HEK293T (cell line): ENCODE results near the gene GNB2.
"Not testable (repeated sequence)": the region's sequence is repeated elsewhere in the genome, so short reads cannot be mapped to it uniquely, and the experiment has no call there.

Experiments used
- CTCF ChIA-PET: fragments of 350-600 bp; formaldehyde crosslinking; extraction: SDS; loops from one replicate; lab custom pipeline; 2021; ENCODE audit warnings: antibody characterized with exemption, inconsistent platforms; lab: Yijun Ruan, JAX
- POLR2A ChIA-PET: fragments of 350-600 bp; formaldehyde crosslinking; extraction: SDS; loops from one replicate; lab custom pipeline; 2020; ENCODE audit warnings: antibody characterized with exemption, inconsistent platforms; lab: Yijun Ruan, JAX
- DNase-seq: peaks from one replicate; pipeline ENCODE4 v3.0.0; 2012; ENCODE audit warnings: mixed read lengths; ENCODE audit errors: extremely low spot score
- ARNT ChIP-seq: fragments of 450-650 bp; IDR thresholded peaks from 2 replicates; pipeline ENCODE4 v1.6.1; 2017; ENCODE audit warnings: mild to moderate bottlenecking
- BHLHE40 ChIP-seq: fragments of 450-650 bp; IDR thresholded peaks from 2 replicates; pipeline ENCODE4 v1.6.1; 2016; ENCODE audit warnings: mild to moderate bottlenecking, moderate library complexity, borderline replicate concordance
- CTBP1 ChIP-seq: fragments of 450-650 bp; IDR thresholded peaks from 2 replicates; pipeline ENCODE4 v1.6.1; 2016; ENCODE audit warnings: borderline replicate concordance
- ELF4 ChIP-seq: fragments of 450-650 bp; IDR thresholded peaks from 2 replicates; pipeline ENCODE4 v1.6.1; 2017; ENCODE audit warnings: antibody characterized with exemption
- FOXA1 ChIP-seq: fragments of 450-650 bp; IDR thresholded peaks from 2 replicates; pipeline ENCODE4 v1.6.1; 2016; ENCODE audit warnings: mild to moderate bottlenecking
- FOXK2 ChIP-seq: fragments of 450-650 bp; IDR thresholded peaks from 2 replicates; pipeline ENCODE4 v1.6.1; 2016; ENCODE audit warnings: mild to moderate bottlenecking
- FOXM1 ChIP-seq: fragments of 450-650 bp; IDR thresholded peaks from 2 replicates; pipeline ENCODE4 v1.6.1; 2017; ENCODE audit warnings: mild to moderate bottlenecking, borderline replicate concordance
- HDGF ChIP-seq: fragments of 450-650 bp; IDR thresholded peaks from 2 replicates; pipeline ENCODE4 v1.6.1; 2017; ENCODE audit warnings: antibody characterized with exemption, borderline replicate concordance
- L3MBTL2 ChIP-seq: fragments of 450-650 bp; conservative IDR thresholded peaks from 2 replicates; pipeline ENCODE4 v1.6.1; 2016; ENCODE audit warnings: mild to moderate bottlenecking
- LEF1 ChIP-seq: fragments of 450-650 bp; IDR thresholded peaks from 2 replicates; pipeline ENCODE4 v1.6.1; 2017; ENCODE audit warnings: mild to moderate bottlenecking, borderline replicate concordance
- NFRKB ChIP-seq: fragments of 450-650 bp; IDR thresholded peaks from 2 replicates; pipeline ENCODE4 v1.6.1; 2016; ENCODE audit warnings: mild to moderate bottlenecking, moderate library complexity
- SP1 ChIP-seq: fragments of 450-650 bp; IDR thresholded peaks from 2 replicates; pipeline ENCODE4 v1.6.1; 2017
- SUZ12 ChIP-seq: fragments of 450-650 bp; IDR thresholded peaks from 2 replicates; pipeline ENCODE4 v1.6.1; 2016; ENCODE audit warnings: mild to moderate bottlenecking
- TARDBP ChIP-seq: fragments of 450-650 bp; IDR thresholded peaks from 2 replicates; pipeline ENCODE4 v1.6.1; 2016
- ZNF384 ChIP-seq: fragments of 450-650 bp; IDR thresholded peaks from 2 replicates; pipeline ENCODE4 v1.6.1; 2016
- TF ChIP-seq, protein P1 (sequence below): fragments of 450-650 bp; IDR thresholded peaks from 2 replicates; pipeline ENCODE4 v1.6.1; 2016

Gene GNB2

GRCh38 chr7:100665168-100665726 is 8.3 kb upstream of the GNB2 start:
- no peak for TF ChIP-seq ELF4
- no peak for TF ChIP-seq ZNF384
- no peak for TF ChIP-seq L3MBTL2
- no peak for DNase-seq
- ChIA-PET POLR2A (interaction anchor here (1.0 kb wide), 1 partner anchor 8 kb away, joined by 3 read pairs; the partner anchor contains the start of gene GNB2), CTCF (interaction anchor here (0.6 kb wide), 1 partner anchor 473 kb away, joined by 4 read pairs; no protein-coding TSS in a partner anchor)

DNA sequence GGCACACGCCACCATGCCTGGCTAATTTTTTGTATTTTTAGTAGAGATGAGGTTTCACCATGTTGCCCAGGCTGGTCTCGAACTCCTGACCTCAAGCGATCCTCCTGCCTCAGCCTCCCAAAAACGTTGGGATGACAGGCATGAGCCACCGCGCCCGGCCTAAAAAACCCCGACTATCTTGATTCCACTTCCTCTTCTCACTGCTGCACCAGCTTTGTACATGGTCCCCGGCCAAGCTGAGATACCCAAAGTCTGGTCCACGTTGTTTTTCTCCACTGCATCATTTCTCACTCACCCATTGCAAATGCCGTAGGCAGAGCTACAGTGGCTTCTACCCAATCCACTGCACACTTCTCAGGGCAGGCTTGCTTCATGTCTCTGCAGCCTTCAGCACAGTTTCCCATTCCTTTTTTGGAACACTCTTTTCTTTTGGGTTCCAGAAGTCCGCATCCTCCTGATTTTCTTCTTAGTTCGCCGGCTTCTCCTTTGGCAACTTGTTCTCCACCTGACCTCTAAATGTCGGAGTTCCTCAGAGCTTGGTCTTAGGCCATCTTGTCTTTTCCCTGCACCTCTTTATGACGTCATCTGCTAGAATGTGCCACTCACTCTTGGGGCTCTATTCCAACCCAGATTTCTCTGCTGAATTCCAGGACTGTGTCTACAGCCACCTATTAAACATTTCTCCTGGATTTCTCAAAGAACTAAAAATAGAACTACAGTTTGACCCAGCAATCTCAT is 6.0 kb upstream of the GNB2 start:
- TF ChIP-seq FOXK2 (no peak), ARNT (no peak), SUZ12 (no peak), CTBP1 (no peak), LEF1 (no peak), L3MBTL2 (no peak), ELF4 (no peak), SP1 (no peak), FOXA1 (no peak), HDGF (no peak), ZNF384 (no peak), NFRKB (no peak), BHLHE40 (no peak), FOXM1 (no peak)
- TF ChIP-seq, protein P1, sequence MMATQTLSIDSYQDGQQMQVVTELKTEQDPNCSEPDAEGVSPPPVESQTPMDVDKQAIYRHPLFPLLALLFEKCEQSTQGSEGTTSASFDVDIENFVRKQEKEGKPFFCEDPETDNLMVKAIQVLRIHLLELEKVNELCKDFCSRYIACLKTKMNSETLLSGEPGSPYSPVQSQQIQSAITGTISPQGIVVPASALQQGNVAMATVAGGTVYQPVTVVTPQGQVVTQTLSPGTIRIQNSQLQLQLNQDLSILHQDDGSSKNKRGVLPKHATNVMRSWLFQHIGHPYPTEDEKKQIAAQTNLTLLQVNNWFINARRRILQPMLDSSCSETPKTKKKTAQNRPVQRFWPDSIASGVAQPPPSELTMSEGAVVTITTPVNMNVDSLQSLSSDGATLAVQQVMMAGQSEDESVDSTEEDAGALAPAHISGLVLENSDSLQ: no peak
- ChIA-PET POLR2A (no interaction called here), CTCF (interaction anchor here (0.7 kb wide), 1 partner anchor 23 kb away, joined by 3 read pairs; no protein-coding TSS in a partner anchor)

GRCh38 chr7:100668069-100668449 is 5.5 kb upstream of the GNB2 start:
- no peak for DNase-seq
- ChIA-PET CTCF (interaction anchor here (0.7 kb wide), 1 partner anchor 22 kb away, joined by 3 read pairs; no protein-coding TSS in a partner anchor), POLR2A (no interaction called here)
- no peak for TF ChIP-seq NFRKB

More for the DNA sequence above, 6.0 kb upstream of the GNB2 start:
- no peak for DNase-seq

GRCh38 chr7:100669106-100669505 is 4.4 kb upstream of the GNB2 start:
- CTCF ChIA-PET, POLR2A ChIA-PET, DNase-seq: not testable (repeated sequence)

- no peak for DNase-seq
- no peak for TF ChIP-seq ELF4
- no peak for TF ChIP-seq HDGF
- TF ChIP-seq SUZ12: no peak
- TF ChIP-seq FOXK2: no peak
- no peak for TF ChIP-seq FOXM1
- TF ChIP-seq LEF1: no peak
- TF ChIP-seq FOXA1: no peak
- ChIA-PET CTCF (interaction anchor here (0.7 kb wide), 1 partner anchor 21 kb away, joined by 3 read pairs; no protein-coding TSS in a partner anchor), POLR2A (interaction anchor here (0.9 kb wide), 1 partner anchor 36 kb away, joined by 3 read pairs; the partner anchor contains the start of gene POP7)
Measured at GRCh38 chr7:100670074-100670473, 3.5 kb upstream of the GNB2 start.

DNA sequence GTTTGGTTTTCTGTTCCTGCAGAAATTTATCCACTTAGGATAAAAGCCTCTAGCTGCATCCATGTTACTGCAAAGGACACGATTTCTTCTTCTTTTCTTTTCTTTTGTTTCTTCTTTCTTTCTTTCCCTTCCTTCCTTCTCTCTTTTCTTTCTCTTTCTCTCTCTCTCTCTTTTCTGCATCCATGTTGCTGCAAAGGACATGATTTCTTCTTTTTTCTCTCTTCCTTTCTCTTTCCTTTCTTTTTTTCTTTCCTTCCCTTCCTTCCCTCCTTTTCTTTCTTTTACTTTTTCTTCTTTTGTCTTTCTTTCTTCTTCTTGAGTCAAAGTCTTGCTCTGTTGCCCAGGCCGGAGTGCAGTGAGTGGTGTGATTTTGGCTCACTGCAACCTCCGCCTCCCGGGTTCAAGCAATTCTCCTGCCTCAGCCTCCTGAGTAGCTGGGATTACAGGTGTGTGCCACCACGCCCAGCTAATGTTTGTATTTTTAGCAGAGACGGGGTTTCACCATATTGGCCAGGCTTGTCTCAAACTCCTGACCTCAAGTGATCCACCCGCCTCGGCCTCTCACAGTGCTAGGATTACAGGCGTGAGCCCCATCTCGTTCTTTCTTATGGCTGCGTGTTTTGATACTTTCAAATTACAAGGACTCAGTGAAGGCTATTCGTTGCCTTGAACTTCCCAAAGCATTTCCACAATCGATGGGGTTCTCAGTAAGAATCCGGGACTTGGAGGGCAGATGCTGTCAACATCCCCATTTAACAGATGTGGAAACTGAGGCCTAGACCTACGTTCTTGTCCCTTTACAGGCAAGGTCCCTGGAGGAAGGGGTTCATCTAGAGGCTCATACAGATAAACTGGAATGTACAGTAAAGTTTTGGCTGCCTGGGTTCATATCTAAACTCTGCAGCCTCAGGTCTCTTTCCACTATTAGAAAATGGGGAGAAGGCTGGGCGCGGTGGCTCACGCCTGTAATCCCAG is 1.9 kb upstream of the GNB2 start:
- ChIA-PET POLR2A (interaction anchor here (0.8 kb wide), 1 partner anchor 59 kb away, joined by 3 read pairs; the partner anchor contains the start of gene MOSPD3), CTCF (no interaction called here)
- no peak for TF ChIP-seq HDGF
- TF ChIP-seq NFRKB: no peak
- TF ChIP-seq FOXA1: no peak
- no peak for TF ChIP-seq FOXM1
- no peak for TF ChIP-seq ELF4
- no peak for TF ChIP-seq L3MBTL2
- no peak for TF ChIP-seq FOXK2
- TF ChIP-seq CTBP1: no peak
- TF ChIP-seq ARNT: no peak
- no peak for TF ChIP-seq BHLHE40
- TF ChIP-seq LEF1: no peak
- TF ChIP-seq TARDBP: no peak
- no peak for TF ChIP-seq SP1
- TF ChIP-seq, protein P1: no peak
- TF ChIP-seq ZNF384: no peak
- no peak for DNase-seq
